Measurements from ENCODE around the gene HMGXB3.

The HMGXB3 gene, protein sequence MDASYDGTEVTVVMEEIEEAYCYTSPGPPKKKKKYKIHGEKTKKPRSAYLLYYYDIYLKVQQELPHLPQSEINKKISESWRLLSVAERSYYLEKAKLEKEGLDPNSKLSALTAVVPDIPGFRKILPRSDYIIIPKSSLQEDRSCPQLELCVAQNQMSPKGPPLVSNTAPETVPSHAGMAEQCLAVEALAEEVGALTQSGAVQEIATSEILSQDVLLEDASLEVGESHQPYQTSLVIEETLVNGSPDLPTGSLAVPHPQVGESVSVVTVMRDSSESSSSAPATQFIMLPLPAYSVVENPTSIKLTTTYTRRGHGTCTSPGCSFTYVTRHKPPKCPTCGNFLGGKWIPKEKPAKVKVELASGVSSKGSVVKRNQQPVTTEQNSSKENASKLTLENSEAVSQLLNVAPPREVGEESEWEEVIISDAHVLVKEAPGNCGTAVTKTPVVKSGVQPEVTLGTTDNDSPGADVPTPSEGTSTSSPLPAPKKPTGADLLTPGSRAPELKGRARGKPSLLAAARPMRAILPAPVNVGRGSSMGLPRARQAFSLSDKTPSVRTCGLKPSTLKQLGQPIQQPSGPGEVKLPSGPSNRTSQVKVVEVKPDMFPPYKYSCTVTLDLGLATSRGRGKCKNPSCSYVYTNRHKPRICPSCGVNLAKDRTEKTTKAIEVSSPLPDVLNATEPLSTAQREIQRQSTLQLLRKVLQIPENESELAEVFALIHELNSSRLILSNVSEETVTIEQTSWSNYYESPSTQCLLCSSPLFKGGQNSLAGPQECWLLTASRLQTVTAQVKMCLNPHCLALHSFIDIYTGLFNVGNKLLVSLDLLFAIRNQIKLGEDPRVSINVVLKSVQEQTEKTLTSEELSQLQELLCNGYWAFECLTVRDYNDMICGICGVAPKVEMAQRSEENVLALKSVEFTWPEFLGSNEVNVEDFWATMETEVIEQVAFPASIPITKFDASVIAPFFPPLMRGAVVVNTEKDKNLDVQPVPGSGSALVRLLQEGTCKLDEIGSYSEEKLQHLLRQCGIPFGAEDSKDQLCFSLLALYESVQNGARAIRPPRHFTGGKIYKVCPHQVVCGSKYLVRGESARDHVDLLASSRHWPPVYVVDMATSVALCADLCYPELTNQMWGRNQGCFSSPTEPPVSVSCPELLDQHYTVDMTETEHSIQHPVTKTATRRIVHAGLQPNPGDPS (N-terminal part only)

DNA sequence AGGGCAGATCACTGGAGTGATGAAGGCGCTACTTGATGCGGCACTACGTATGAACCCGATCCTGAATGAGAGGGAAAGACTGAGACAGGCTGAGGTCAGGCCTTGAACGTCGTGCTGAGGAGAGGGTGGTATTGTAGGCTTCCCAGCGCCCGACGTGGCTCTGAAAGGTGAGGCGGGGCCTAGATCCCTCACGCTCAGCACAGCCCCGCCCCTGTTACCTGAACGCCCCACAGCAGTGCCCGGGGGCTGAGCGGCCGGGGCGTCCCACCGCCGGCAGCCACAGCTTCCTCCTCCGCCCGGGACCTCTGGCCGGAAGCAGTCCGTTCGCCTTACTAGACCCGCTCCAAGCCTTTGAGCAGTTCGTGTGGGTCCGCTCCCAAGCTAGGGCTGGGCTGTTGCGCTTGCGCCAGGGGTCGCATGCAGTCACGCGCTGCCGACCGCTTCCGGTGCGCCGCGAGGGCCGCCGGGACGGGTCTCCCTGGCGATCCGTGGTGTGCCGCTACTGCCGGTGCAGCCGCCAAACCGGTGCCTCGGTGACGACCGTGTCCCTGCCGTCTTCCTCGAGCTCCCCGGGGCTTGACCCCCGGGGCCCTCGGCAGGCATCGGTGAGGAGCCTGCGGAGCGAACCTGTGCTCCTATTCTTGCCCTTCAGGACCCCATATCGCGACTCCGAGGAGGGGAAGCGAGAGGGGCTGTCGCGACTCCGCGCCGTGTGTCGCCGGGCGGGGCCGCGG is at the start of gene HMGXB3, which contains the start of gene TIGD6:
HMGXB3 (plus strand) TSS at position 484 of the 734 bp plus-strand sequence. CDS start 4,114 bp downstream, outside the sequence.
TIGD6 (minus strand) TSS at position 399 of the 734 bp plus-strand sequence. CDS start 4,306 bp downstream, outside the sequence.
- H3K9ac ChIP-seq (ENCODE audit: insufficient read length, low read depth), result peak within 1 kb of the TSS; percentile 94
- TF ChIP-seq YY1 (IDR thresholded peaks at IDR 0.05; ENCODE audit: insufficient read depth, insufficient read length), result no peak
- no peak for TF ChIP-seq ZNF274 (IDR thresholded peaks at IDR 0.05; ENCODE audit: low read depth, low read length)
- TF ChIP-seq SUZ12 (IDR thresholded peaks at IDR 0.05; ENCODE audit: extremely low read depth, insufficient read depth, insufficient read length), result no peak
- H3K27me3 ChIP-seq (ENCODE audit: insufficient read depth, insufficient read length), result no peaks in the 10 kb centered on the region

DNA sequence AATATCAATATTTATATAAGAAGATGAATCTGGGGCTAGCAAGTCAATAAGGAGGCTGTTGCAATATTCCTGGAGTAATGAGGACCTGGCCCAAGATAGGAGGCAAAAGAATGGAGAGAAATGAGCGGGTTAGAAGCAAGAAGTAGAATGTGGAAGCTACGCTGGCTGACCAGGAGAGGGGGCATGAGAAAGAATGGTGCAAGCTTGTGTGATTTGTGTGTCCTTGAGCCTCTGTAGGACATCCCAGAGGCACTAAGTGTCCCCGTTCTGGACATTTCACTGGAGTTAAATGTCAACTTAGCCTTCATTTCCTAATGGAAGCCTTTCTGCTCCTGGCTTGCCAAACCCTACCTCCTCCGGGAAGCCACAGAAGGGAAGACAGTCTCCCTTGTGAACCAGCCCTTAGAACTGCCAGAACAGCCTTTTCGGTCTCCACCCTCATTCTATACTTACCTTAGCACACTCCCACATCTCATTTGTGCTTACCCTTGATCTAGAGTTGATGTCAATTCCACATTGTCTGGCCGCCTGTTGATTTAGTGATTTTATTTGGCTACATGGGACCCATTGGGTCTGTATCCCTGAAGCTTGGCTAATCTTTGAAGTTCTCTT is 49.3 kb upstream of the HMGXB3 start:
- no peaks in the 10 kb centered on the region for H3K4me1 ChIP-seq (ENCODE audit: insufficient read depth, insufficient read length)
- no peak for DNase-seq (ENCODE audit: low read depth, low spot score)
- no peaks in the 10 kb centered on the region for H3K27me3 ChIP-seq (ENCODE audit: insufficient read depth, insufficient read length)
- H3K9ac ChIP-seq (ENCODE audit: insufficient read length, low read depth), result no peak overlapping the region
- no peaks in the 10 kb centered on the region for H3K36me3 ChIP-seq (ENCODE audit: insufficient read depth, insufficient read length, low read length)
- no peaks in the 10 kb centered on the region for H3K9me3 ChIP-seq (ENCODE audit: insufficient read depth, low read length)
- no peak overlapping the region for H3K4me3 ChIP-seq (ENCODE audit: insufficient read length, low read depth)
- TF ChIP-seq ZNF274 (IDR thresholded peaks at IDR 0.05; ENCODE audit: low read depth, low read length) (no peak), SUZ12 (IDR thresholded peaks at IDR 0.05; ENCODE audit: extremely low read depth, insufficient read depth, insufficient read length) (no peak)

More for the DNA sequence above, at the start of gene HMGXB3, which contains the start of gene TIGD6:
- Histone ChIP-seq H3K4me1 (ENCODE audit: insufficient read depth, insufficient read length) (peaks cover 2% of the 10 kb centered on the region), H3K4me3 (ENCODE audit: insufficient read length, low read depth) (peak within 1 kb of the TSS; percentile 92), H3K9me3 (ENCODE audit: insufficient read depth, low read length) (no peaks in the 10 kb centered on the region), H3K36me3 (ENCODE audit: insufficient read depth, insufficient read length, low read length) (peaks cover 20% of the 10 kb centered on the region)
- DNase-seq (ENCODE audit: low read depth, low spot score), result peak; percentile 84

DNA sequence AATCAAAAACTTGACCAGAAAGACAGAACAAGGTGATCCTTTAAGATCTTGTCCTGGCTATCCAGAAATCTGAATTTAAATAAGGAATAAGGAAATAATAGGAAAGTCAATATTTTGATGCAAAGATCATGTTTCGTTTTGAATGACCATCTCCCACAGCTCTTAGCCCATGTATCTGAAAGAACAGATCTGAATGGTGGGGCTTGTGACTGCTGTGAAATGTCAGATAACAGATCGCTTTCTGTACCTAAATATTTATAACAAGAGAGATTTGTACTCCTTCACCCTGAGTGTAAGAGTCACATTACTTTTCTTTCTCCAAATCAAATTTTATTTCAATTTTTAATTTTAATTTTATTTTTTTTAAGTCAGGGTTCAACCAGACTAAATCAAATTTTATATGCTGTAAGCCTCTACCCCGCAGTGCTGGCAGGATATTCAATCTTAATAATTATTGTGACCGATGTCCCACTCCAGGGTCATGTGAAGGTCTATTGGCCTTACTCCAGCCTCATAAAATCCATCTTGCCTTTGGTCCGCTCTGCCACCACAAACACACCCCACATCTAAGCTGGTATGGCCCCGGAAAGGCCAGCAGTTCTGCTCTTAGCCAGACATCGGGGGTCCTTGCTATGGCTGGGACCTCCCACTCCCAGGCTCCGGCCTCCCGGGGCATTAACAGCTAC is 47.0 kb upstream of the HMGXB3 start:
- Histone ChIP-seq H3K9me3 (ENCODE audit: insufficient read depth, low read length) (no peaks in the 10 kb centered on the region), H3K36me3 (ENCODE audit: insufficient read depth, insufficient read length, low read length) (no peaks in the 10 kb centered on the region), H3K4me1 (ENCODE audit: insufficient read depth, insufficient read length) (no peaks in the 10 kb centered on the region), H3K4me3 (ENCODE audit: insufficient read length, low read depth) (no peak overlapping the region), H3K27me3 (ENCODE audit: insufficient read depth, insufficient read length) (no peaks in the 10 kb centered on the region), H3K9ac (ENCODE audit: insufficient read length, low read depth) (no peak overlapping the region)
- no peak for TF ChIP-seq ZNF274 (IDR thresholded peaks at IDR 0.05; ENCODE audit: low read depth, low read length)
- no peak for TF ChIP-seq SUZ12 (IDR thresholded peaks at IDR 0.05; ENCODE audit: extremely low read depth, insufficient read depth, insufficient read length)
- no peak for TF ChIP-seq YY1 (IDR thresholded peaks at IDR 0.05; ENCODE audit: insufficient read depth, insufficient read length)
- DNase-seq (ENCODE audit: low read depth, low spot score), result no peak

DNA sequence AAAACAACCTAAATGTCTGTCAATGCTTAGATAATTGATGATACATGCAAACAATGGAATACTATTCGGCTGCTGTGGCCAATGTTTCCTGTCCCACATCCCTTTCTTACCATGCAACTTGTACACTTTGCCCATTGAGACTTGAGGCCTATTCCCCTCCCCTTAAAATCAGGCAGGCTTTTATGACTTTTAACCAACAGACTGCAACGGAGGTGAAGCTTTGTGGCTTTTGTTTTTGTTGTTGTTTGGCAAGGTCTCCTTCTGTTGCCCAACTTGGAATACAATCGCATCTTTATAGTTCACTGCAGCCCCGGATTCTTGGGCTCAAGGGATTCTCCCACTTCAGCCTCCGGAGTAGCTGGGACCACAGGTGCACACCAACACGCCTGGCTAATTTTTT is 45.7 kb upstream of the HMGXB3 start:
- DNase-seq (ENCODE audit: low read depth, low spot score), result no peak
- TF ChIP-seq YY1 (IDR thresholded peaks at IDR 0.05; ENCODE audit: insufficient read depth, insufficient read length) (no peak), SUZ12 (IDR thresholded peaks at IDR 0.05; ENCODE audit: extremely low read depth, insufficient read depth, insufficient read length) (no peak), ZNF274 (IDR thresholded peaks at IDR 0.05; ENCODE audit: low read depth, low read length) (no peak)
- no peaks in the 10 kb centered on the region for H3K9me3 ChIP-seq (ENCODE audit: insufficient read depth, low read length)
- H3K4me3 ChIP-seq (ENCODE audit: insufficient read length, low read depth), result no peak overlapping the region
- H3K27me3 ChIP-seq (ENCODE audit: insufficient read depth, insufficient read length), result no peaks in the 10 kb centered on the region
- no peak overlapping the region for H3K9ac ChIP-seq (ENCODE audit: insufficient read length, low read depth)
- no peaks in the 10 kb centered on the region for H3K36me3 ChIP-seq (ENCODE audit: insufficient read depth, insufficient read length, low read length)
- H3K4me1 ChIP-seq (ENCODE audit: insufficient read depth, insufficient read length), result no peaks in the 10 kb centered on the region

DNA sequence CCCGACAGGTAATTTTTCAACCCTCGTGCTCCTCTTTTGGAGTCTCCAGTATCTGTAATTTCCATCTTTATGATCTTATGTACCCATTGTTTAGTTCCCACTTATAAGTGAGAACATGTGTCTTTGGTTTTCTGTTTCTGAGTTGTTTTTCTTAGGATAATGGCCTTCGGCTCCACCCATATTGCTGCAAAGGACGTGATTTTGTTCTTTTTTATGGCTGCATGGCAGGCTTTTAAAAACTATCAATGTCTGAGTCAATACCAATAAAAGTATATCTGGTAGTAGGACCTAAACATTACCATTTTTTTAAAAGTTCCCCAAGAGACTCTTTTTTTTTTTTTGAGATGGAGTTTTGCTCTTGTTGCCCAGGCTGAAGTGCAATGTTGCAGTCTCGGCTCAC is 43.9 kb upstream of the HMGXB3 start:
- Histone ChIP-seq H3K27me3 (ENCODE audit: insufficient read depth, insufficient read length) (no peaks in the 10 kb centered on the region), H3K9ac (ENCODE audit: insufficient read length, low read depth) (no peak overlapping the region), H3K9me3 (ENCODE audit: insufficient read depth, low read length) (no peaks in the 10 kb centered on the region), H3K4me1 (ENCODE audit: insufficient read depth, insufficient read length) (no peaks in the 10 kb centered on the region), H3K36me3 (ENCODE audit: insufficient read depth, insufficient read length, low read length) (no peaks in the 10 kb centered on the region), H3K4me3 (ENCODE audit: insufficient read length, low read depth) (no peak overlapping the region)
- TF ChIP-seq SUZ12 (IDR thresholded peaks at IDR 0.05; ENCODE audit: extremely low read depth, insufficient read depth, insufficient read length), result no peak
- TF ChIP-seq YY1 (IDR thresholded peaks at IDR 0.05; ENCODE audit: insufficient read depth, insufficient read length), result no peak
- no peak for TF ChIP-seq ZNF274 (IDR thresholded peaks at IDR 0.05; ENCODE audit: low read depth, low read length)
- DNase-seq (ENCODE audit: low read depth, low spot score), result no peak

All from NT2/D1 (cell line).